BE2C (cell line): ENCODE data around the gene COX7B2.
A peak's percentile ranks its signal among the peaks of the same experiment; 100 is the strongest.

Experiments
- DNase-seq: peaks from one replicate; pipeline ENCODE4 v3.0.0-alpha.2; 2020
- H3K27me3 ChIP-seq: fragments of 250-450 bp; sonication (Bioruptor Pico); 2 replicates; pipeline ENCODE4 v1.5.1; 2020; ENCODE audit warnings: mild to moderate bottlenecking
- H3K36me3 ChIP-seq: fragments of 250-450 bp; sonication (Bioruptor Pico); 2 replicates; pipeline ENCODE4 v1.5.1; 2020; ENCODE audit warnings: mild to moderate bottlenecking
- H3K4me1 ChIP-seq: fragments of 250-450 bp; sonication (Bioruptor Pico); 2 replicates; pipeline ENCODE4 v1.5.1; 2020
- H3K4me3 ChIP-seq: 2 replicates; pipeline ENCODE4 v1.5.1; 2011; ENCODE audit warnings: low read depth, low read length
- H3K9me3 ChIP-seq: fragments of 250-450 bp; sonication (Bioruptor Pico); 2 replicates; pipeline ENCODE4 v1.5.1; 2020
- CTCF ChIP-seq: IDR thresholded peaks from 2 replicates; pipeline ENCODE4 v1.5.1; 2012; ENCODE audit warnings: mild to moderate bottlenecking, low read depth, low read length

Gene COX7B2

GRCh38 chr4:46889410-46889809 is 19.6 kb downstream of the COX7B2 start:
- Histone ChIP-seq H3K4me3 (no peak overlapping the region), H3K9me3 (no peaks in the 10 kb centered on the region), H3K36me3 (no peaks in the 10 kb centered on the region), H3K4me1 (no peaks in the 10 kb centered on the region), H3K27me3 (no peaks in the 10 kb centered on the region)
- no peak for TF ChIP-seq CTCF
- no peak for DNase-seq

DNA sequence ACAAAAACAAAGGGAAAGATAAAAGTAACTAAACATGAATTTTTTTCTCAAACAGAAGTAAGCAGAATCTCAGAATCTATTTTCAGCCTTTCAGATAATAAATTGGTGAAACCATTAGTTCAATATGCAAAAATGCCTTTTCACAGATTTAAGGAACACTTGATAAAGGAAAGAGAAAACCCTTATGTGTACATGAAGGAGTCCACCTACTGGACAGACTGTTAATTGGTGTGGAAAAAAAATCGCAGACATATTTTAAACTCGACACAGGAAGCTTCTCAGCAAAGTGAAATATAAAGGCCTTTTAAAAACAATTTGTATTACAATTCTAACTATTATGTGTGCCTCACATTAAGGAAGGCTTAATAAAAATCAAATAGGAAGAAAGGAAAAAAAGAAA is 22.3 kb downstream of the COX7B2 start:
- Histone ChIP-seq H3K27me3 (no peaks in the 10 kb centered on the region), H3K9me3 (no peaks in the 10 kb centered on the region), H3K4me1 (no peaks in the 10 kb centered on the region), H3K36me3 (no peaks in the 10 kb centered on the region), H3K4me3 (no peak overlapping the region)
- TF ChIP-seq CTCF, result peak; percentile 59
- DNase-seq, result no peak

- Histone ChIP-seq H3K9me3 (no peaks in the 10 kb centered on the region), H3K36me3 (no peaks in the 10 kb centered on the region), H3K27me3 (no peaks in the 10 kb centered on the region), H3K4me3 (no peak overlapping the region), H3K4me1 (no peaks in the 10 kb centered on the region)
- no peak for DNase-seq
- no peak for TF ChIP-seq CTCF
Measured at GRCh38 chr4:46878641-46879040, 30.4 kb downstream of the COX7B2 start.

DNA sequence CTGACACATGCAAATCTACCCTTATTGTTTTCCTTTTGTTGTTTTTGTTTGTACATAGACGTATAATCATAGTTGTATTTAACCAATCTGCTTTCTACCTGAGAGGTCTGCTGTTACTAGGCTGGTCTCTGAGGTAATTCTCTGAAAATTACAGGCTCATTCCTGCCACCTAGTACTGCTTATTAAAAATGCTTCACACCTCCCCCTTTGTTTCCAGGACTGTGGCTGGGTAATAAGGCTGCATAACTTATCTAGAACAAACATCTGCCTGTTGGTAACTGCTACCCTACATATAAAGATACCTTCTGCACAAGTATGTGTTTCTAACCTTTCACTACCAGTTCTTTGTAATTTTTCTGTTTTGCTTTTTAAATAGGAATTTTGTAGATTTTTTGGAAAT is 34.2 kb downstream of the COX7B2 start:
- no peak for DNase-seq
- H3K36me3 ChIP-seq, result no peaks in the 10 kb centered on the region
- H3K4me1 ChIP-seq, result no peaks in the 10 kb centered on the region
- H3K9me3 ChIP-seq, result no peaks in the 10 kb centered on the region
- no peaks in the 10 kb centered on the region for H3K27me3 ChIP-seq
- no peak overlapping the region for H3K4me3 ChIP-seq
- TF ChIP-seq CTCF, result no peak

DNA sequence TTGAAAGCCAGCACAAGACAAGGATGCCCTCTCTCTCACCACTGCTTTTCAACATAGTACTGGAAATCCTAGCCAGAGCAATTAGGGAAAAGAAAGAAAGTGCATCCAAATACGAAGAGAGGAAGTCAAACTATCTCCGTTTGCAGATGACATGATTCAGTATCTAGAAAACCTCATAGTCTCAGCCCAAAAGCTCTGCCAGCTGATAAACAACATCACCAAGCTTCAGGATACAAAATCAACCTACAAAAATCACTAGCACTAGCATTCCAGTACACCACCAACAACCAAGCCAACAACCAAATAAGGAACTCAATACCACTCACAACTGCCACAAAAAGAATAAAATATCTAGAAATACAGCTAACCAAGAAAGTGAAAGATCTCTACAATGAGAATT is 38.6 kb downstream of the COX7B2 start:
- no peak for DNase-seq
- no peaks in the 10 kb centered on the region for H3K9me3 ChIP-seq
- H3K4me1 ChIP-seq, result no peaks in the 10 kb centered on the region
- TF ChIP-seq CTCF, result no peak
- no peaks in the 10 kb centered on the region for H3K36me3 ChIP-seq
- H3K27me3 ChIP-seq, result no peaks in the 10 kb centered on the region
- H3K4me3 ChIP-seq, result no peak overlapping the region

- H3K9me3 ChIP-seq, result no peaks in the 10 kb centered on the region
- TF ChIP-seq CTCF, result no peak
- no peaks in the 10 kb centered on the region for H3K27me3 ChIP-seq
- H3K4me1 ChIP-seq, result no peaks in the 10 kb centered on the region
- no peak for DNase-seq
- no peak overlapping the region for H3K4me3 ChIP-seq
- no peaks in the 10 kb centered on the region for H3K36me3 ChIP-seq
Measured at GRCh38 chr4:46856333-46856732, 52.7 kb downstream of the COX7B2 start.
